Activated naive CD8-positive, alpha-beta T cell treated with anti-CD3 and anti-CD28 coated beads, Interleukin-2, amount 50 U/mL, for 16 hours (primary cell): ENCODE data around the gene PILRB.
"Not testable (repeated sequence)": the region's sequence is repeated elsewhere in the genome, so short reads cannot be mapped to it uniquely, and the experiment has no call there.

Experiments
- DNase-seq: peaks from one replicate; pipeline ENCODE4 v3.0.0-alpha.2; 2020; ENCODE audit warnings: low read depth, low spot score

The PILRB gene

DNA sequence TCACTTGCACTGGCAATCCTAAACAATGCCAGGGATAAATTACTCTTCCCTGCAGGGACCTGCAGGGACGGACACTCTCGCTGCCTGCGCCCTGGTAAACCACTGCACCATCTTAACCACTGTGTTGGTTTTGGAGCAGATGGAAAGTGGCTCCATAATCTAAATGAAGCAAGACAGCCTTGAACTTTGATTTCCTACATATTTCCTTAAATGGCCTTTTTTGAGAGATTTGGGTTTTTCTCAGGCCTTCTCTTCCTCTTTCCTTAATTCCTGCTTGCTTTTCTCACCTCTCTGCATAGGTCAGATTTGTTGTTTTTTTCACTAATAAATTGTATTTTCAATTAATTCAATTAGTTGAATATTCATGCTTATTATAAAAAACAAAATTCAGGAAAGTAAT, 18.1 kb downstream of the PILRB start:
- no peak for DNase-seq

DNA sequence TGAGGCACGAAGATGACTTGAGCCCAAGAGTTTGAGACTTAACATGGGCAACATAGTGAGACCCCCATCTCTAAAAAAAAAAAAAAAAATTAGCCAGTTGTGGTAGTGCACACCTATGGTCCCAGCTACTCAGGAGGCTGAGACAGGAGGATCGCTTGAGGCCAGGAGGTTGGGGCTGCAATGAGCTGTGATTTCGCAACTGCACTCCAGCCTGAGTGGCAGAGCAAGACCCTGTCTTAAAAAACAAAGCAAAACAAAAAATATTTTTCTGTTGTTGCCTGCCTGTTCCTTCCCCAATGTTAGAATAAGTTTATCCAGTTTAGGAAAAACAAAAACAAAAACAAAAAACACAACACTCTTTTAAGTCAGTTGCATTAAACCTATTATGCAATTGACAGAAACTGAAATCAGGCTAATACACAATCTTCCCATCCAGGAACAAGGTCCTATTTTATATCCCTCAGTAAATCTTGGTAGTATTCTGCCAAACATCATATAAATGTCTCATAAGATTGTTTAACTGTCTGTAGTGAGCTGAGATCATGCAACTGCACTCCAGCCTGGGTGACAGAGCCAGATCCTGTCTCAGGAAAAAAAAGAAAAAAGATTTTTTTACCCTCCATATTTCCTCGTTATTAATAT, 20.3 kb downstream of the PILRB start:
- DNase-seq, result no peak

DNA sequence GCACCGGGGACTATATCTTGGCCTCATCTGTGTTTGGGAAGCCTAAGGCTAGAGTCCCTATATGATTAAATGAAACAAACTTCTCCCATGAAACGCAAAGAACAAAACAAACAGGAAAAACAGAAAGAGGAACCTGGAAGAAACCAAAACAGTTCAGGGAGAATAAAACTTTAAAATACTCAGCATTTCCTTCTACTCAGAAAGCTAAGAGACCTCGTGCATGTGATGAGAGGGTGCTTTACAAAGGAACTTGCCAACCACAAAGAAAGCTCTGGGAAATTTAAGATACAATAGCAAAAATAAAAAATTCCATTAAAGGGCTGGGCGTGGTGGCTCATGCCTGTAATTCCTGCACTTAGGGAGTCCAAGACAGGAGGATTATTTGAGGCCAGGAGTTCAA, 22.3 kb downstream of the PILRB start:
- DNase-seq, result no peak

GRCh38 chr7:100381531-100382233, 23.8 kb downstream of the PILRB start:
- not testable (repeated sequence) for DNase-seq

- DNase-seq, result not testable (repeated sequence)
These were observed 24.4 kb downstream of the PILRB start for GRCh38 chr7:100382234-100382853.

GRCh38 chr7:100384628-100385294, 26.8 kb downstream of the PILRB start:
- no peak for DNase-seq

DNA sequence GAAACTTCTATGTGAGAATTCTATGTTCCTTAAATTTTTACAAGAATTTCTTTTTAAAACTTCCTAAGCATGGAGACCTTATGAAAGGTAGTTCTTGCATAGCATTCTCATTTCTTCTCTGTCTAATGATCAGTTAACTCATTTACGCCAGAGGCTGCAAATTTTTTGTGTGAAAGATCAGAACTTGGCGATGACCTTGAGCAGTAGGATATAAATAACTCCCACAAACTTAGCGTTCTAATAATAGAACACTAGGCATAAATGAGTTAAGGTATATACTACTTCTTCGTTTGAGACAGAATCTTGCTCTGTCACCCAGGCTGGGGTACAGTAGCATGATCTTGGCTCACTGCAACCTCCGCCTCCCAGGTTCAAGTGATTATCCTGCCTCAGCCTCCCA, 29.0 kb downstream of the PILRB start:
- DNase-seq, result no peak

DNA sequence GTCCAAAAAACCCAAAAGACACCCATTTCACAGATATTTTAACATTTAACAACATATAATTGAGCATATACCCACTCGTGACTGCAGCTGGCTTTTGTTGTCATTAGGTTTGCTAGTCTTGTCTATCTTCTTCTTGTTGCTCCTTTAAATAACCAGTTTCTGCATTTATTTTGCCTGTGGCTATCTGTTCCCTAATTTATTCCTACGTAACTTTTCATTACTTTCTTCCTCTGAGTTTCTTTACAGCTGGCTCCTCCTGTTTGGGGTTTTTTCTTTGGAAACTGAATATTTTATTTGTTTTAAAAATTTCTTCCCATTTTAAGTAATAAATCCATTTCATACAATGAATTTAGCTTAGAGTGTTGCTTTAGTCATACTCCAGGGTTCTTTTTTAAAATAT, 29.8 kb downstream of the PILRB start:
- DNase-seq, result no peak

DNA sequence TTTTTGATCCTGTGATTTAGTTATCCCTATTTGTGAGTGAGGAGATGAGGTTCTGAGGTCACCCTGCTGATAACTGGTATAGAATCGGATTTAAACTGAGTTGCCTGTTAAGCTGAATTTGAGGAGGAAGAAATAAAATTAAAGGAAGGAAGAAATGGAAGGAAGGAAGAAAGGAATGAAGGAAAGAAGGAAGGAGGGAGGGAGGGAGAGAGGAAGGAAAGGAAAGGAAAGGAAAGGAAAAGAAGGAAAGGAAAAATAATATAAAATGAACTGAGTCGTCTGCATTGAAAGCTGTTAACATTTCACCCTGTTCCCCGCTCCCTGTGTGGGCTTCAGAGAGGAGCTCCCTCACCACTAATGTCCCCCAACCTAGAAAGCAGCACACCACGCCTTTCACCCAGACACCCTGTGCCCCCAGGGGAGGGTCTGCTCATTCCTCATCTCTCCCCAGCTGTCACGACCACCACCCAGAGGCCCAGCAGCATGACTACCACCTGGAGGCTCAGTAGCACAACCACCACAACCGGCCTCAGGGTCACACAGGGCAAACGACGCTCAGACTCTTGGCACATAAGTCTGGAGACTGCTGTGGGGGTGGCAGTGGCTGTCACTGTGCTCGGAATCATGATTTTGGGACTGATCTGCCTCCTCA, 31.6 kb downstream of the PILRB start:
- no peak for DNase-seq

DNA sequence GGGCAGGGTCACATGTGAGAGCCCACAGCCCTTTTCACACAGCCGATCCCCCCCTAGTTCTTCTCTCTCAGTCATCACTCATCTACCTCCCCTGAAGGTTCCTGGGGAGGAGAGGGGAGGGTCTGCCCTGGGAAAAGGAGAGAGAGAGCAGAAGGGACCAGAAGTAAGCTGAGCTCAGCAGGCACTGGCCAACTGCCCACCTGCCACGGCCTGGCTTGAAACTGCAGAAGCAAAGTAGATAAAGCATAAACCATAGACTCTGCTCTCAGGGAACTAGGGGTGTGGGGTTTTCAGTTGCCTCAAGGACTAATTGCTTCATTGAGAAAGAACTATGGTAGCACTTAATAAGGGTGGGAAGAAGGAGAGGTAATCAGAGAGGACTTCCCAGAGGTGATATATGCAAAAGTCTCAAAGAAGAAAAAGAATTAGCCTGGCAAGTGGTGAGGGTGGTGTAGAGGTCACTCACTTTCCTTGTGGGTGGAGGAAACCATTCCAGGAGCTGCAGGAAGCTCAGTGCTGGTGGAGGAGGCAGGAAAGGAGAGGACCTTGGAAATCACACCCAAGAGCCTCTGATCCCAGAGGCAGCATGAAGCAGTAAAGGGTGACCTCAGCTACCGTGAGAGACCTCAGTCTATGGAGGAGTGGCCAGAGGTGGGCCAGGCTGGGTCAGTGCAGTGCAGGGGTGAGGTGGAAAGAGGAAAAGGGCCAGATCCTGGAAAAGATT, 32.5 kb downstream of the PILRB start:
- no peak for DNase-seq

GRCh38 chr7:100393233-100393905, 35.5 kb downstream of the PILRB start:
- DNase-seq, result no peak

- no peak for DNase-seq
These were observed 36.2 kb downstream of the PILRB start for GRCh38 chr7:100394077-100394476.

DNA sequence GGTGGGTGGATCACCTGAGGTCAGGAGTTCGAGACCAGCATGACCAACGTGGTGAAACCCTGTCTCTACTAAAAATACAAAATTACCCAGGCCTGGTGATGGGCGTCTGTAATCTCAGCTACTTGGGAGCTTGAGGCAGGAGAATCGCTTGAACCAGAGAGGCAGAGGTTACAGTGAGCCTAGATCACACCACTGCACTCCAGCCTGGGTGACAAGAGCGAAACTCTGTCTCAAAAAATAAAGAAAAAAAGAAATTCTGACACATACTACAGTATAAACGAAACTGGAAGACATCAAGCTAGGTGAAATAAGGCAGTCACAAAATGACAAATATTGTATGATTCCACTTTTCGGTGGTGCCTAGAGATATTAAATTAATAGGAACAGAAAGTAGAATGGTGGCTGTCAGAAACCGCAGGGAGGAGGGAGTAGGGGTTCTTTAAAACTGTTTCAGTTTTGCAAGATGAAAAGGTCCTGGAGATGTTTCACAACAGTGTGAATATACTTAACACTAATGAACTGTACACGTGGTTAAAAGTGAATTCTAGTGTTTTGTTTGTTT, 38.6 kb downstream of the PILRB start:
- DNase-seq, result peak; percentile 9

GRCh38 chr7:100397315-100398081, 39.6 kb downstream of the PILRB start:
- no peak for DNase-seq

DNA sequence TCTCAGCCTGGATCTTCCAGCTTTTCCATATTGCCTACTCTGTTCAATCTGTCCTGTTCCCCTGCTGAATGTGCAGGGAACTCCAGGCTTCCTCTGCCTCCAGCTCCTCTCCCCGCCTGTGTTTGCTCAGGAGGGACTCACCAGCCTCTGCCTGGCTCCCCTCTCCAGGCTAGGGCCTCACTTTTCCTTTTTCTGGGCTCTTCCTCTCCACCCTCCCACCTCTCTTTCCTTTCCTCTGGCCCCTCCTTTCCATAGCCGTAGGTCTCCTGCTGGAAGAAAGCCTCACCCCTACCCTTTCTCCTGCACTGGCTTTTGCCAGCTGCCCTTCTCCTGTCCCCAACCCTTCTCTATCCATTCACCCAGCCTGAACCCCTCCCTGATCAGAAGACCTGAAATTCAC, 40.3 kb downstream of the PILRB start:
- no peak for DNase-seq

DNA sequence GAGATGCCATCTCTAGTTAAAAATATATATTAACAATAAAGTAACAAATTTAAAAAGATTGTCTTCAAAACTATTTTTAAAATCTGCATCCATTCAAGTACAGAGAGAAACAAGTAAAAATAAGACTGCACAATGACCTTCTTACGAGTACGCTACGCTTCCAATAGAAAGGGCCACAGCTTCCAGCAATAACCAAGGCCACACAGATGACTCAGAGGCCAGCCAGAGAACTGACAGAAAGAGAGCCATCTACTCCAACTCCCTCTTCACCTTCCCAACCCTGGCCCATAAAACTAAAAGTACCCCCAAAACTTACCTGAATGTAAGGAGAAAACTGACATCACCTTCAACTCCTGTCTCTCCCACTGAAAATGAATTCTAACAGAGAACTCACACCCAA, 42.1 kb downstream of the PILRB start:
- no peak for DNase-seq

DNA sequence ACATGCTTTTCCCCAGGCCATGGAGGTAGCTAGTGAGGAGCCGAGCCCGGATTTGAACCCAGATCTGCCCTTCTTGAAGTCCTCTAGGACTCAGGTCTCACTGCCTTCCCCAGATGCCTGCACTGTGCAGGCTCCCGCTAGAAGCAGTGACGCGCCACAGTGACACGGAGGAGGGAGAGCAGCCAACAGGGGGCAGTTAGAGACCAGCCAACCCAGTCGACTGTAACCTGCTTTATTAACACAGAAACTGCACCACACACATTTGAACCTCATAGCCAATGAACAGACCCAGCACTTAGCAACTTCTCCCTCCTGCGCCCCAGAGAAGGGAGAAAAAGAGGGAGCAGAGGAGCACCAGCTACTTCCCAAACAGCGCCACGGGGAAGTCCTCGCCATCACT, 42.7 kb downstream of the PILRB start:
- no peak for DNase-seq

DNA sequence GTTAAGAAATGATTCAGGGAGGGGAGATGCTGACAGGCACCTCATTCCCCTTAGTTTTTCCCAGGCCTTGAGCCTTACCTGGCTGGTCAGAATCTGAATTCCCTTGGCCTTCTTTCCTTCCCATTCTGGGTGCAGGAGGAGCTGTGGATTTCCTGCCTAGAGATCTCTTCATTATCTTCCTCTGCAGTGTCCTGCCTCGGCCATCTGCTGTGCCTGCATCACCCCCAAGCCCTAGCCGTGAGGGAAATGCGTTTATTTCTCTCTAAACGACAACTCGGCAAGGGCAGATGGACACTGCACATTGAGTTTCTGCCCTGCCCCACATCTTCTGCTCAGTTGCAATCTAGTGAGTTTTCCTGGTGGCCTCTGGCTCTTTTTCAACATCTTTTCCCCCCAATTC, 43.9 kb downstream of the PILRB start:
- DNase-seq, result no peak

DNA sequence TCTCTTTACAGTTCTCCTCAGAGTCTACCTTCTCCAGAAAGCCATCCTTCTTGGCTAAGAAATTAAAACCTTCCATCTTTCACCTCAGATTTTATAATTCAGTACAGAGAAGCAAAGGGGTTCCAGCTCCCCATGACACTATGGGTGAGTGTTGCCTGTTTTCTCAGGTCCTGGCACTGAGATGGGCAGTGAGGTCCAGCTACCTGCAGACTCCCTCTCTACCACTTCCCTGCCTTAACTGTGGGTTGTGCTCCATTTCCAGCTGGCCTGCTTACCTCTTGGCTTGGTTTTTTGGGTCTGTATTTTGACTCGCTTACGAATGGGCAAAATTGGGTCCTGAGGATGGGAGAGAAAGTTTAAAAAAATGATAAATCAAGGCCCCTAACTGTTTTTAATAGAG, 44.3 kb downstream of the PILRB start:
- no peak for DNase-seq

DNA sequence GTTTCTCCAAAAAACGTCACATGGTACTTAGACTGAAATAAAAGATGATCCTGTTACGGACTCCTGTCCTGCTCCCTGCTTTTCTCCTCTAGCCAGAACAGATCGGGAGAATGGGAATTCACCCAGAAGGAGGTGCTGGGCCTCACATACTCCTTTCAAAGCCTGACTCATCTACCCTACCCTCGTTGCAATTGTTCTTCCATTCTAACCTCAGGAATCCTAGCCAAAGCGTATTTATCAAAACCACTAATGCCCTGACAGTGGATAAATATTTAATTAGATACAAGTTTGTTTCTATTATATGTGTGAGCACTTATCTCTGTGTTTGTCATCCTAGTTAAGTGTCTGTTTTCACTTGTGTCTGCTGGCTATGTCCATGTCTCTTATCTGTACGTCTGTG, 48.9 kb downstream of the PILRB start:
- no peak for DNase-seq
